Measurements from ENCODE around the gene PRDM1. TPM values are rescaled to one million over a fixed set of nuclear protein-coding genes. Genes with fewer than 3 reads are reported as not detected.
A peak's percentile ranks its signal among the peaks of the same experiment; 100 is the strongest.

PRDM1 gene
- total RNA-seq, 4 donors from 2014 or later = 18.3 to 75.8 (median 35.4) TPM

- Histone ChIP-seq H3K27me3 (peaks cover 0 to 11% (median 0%) of the 10 kb centered on the region in 4 donors), H3K4me3 (no peak overlapping the region), H3K9me3 (no peaks in the 10 kb centered on the region), H3K4me1 (peaks cover 0 to 57% (median 15%) of the 10 kb centered on the region in 3 donors), H3K36me3 (no peaks in the 10 kb centered on the region), H3K27ac (peak overlapping the region in 3 of 4 donors; percentile 82 to 84 (median 82))
- 53 to 88% methylated on average over 2 of the region's 2 CpGs for WGBS, 2 donors
- intact Hi-C loops (cut with DNase I) = no loop called here
- DNase-seq = no peak
- TF ChIP-seq, protein P1, sequence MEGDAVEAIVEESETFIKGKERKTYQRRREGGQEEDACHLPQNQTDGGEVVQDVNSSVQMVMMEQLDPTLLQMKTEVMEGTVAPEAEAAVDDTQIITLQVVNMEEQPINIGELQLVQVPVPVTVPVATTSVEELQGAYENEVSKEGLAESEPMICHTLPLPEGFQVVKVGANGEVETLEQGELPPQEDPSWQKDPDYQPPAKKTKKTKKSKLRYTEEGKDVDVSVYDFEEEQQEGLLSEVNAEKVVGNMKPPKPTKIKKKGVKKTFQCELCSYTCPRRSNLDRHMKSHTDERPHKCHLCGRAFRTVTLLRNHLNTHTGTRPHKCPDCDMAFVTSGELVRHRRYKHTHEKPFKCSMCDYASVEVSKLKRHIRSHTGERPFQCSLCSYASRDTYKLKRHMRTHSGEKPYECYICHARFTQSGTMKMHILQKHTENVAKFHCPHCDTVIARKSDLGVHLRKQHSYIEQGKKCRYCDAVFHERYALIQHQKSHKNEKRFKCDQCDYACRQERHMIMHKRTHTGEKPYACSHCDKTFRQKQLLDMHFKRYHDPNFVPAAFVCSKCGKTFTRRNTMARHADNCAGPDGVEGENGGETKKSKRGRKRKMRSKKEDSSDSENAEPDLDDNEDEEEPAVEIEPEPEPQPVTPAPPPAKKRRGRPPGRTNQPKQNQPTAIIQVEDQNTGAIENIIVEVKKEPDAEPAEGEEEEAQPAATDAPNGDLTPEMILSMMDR (IDR thresholded peaks at IDR 0.05) = no peak
- TF ChIP-seq POLR2A (IDR thresholded peaks at IDR 0.05) = no peak
Measured at GRCh38 chr6:106083618-106084017, 2.5 kb upstream of the PRDM1 start.

DNA sequence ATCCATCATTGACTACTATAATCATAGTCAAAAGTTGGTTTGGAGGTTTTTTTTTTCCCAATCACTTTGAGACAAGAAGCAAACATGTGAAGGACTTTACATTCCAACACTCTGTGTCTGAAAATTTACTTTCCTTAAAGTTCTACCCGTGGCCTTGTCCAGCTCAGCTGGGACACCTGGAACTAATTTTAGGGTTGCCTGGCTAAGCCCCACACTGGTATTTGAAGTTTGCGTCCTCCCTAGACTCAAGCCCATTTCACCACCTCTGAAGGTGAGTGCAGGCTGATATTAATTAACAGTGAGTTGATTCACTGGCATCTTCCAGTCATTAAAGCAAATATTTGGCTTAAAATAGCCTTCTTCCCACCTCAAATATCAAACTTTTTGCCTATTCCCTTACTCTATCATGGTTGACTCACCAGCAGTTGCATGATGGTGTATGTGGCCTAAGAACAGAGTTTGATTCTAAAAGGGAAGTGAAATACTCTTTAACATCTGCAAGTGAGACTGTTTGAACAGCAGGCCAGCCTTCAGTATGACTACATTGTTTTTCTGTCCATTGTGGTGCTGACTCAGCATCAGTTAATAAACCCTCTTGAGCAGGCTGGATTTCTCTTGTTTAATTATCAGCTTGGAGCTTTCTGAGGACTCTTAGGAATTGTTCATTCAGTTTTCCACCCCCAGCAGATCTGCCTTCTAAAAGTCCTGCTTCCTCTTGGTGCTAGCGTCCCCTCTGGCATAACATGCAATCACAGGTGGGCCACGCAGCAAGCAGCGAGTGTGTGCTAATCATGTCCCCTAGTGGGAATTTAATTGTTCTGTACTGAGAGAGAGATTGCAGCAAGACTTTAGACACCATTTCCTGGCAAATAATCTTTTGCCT lies 1.8 kb upstream of the PRDM1 start:
- Histone ChIP-seq H3K4me1 (peaks cover 0 to 63% (median 15%) of the 10 kb centered on the region in 3 donors), H3K9me3 (no peaks in the 10 kb centered on the region), H3K27me3 (peaks cover 0 to 11% (median 0%) of the 10 kb centered on the region in 4 donors), H3K27ac (peak overlapping the region; percentile 82 to 88 (median 83)), H3K36me3 (no peaks in the 10 kb centered on the region), H3K4me3 (no peak overlapping the region)
- no peak for DNase-seq
- TF ChIP-seq, protein P1 (IDR thresholded peaks at IDR 0.05) = peak in 4 of 6 experiments; percentile 29 to 56 (median 47)
- TF ChIP-seq POLR2A (IDR thresholded peaks at IDR 0.05) = no peak
- 66 to 71% methylated on average over 5 of the region's 5 CpGs for WGBS, 2 donors
- intact Hi-C loops (cut with DNase I) = no loop called here

- TF ChIP-seq, protein P1 (IDR thresholded peaks at IDR 0.05) = no peak
- TF ChIP-seq POLR2A (IDR thresholded peaks at IDR 0.05) = no peak
- Histone ChIP-seq H3K4me1 (peaks cover 0 to 63% (median 15%) of the 10 kb centered on the region in 3 donors), H3K27me3 (peaks cover 0 to 11% (median 0%) of the 10 kb centered on the region in 4 donors), H3K9me3 (no peaks in the 10 kb centered on the region), H3K36me3 (no peaks in the 10 kb centered on the region), H3K4me3 (peak overlapping the region in 3 of 4 donors; percentile 45 to 76 (median 53)), H3K27ac (peak overlapping the region; percentile 82 to 88 (median 83))
- WGBS, 2 donors = 27% methylated on average over 7 of the region's 7 CpGs
- intact Hi-C loops (cut with DNase I) = no loop called here
- DNase-seq = no peak
Measured at GRCh38 chr6:106084989-106085691, 996 bp upstream of the PRDM1 start.

DNA sequence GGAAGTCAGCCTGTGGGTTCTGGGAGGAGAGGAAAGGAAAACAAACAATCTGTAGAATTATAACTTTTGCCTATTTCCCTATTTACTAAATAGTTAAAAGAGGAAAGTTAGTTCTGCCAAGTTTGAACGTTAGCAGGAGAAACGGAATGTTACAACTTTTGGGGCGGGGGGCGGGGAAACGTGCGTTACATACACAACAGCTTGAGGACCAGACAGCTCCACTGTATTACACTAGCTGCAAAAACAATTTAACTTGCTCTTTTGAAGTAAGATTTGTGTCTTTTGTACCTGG lies 498 bp upstream of the PRDM1 start:
- H3K4me1 ChIP-seq = peaks cover 0 to 63% (median 15%) of the 10 kb centered on the region in 3 donors
- H3K4me3 ChIP-seq = peak overlapping the region; percentile 45 to 76 (median 50)
- TF ChIP-seq, protein P1 (IDR thresholded peaks at IDR 0.05) = no peak
- TF ChIP-seq POLR2A (IDR thresholded peaks at IDR 0.05) = no peak
- peaks cover 0 to 11% (median 0%) of the 10 kb centered on the region in 4 donors for H3K27me3 ChIP-seq
- DNase-seq = no peak
- WGBS, 2 donors = 2 to 10% methylated on average over 5 to 6 of the region's 6 CpGs
- intact Hi-C loops (cut with DNase I) = no loop called here
- H3K9me3 ChIP-seq = no peaks in the 10 kb centered on the region
- H3K36me3 ChIP-seq = no peaks in the 10 kb centered on the region
- peak overlapping the region; percentile 82 to 88 (median 83) for H3K27ac ChIP-seq

- intact Hi-C loops (cut with DNase I) = no loop called here
- 3 to 8% methylated on average over 3 of the region's 3 CpGs for WGBS, 2 donors
- peak overlapping the region; percentile 45 to 76 (median 50) for H3K4me3 ChIP-seq
- H3K4me1 ChIP-seq = peaks cover 0 to 72% (median 15%) of the 10 kb centered on the region in 3 donors
- peaks cover 0 to 11% (median 0%) of the 10 kb centered on the region in 4 donors for H3K27me3 ChIP-seq
- DNase-seq = no peak
- peak overlapping the region; percentile 75 to 84 (median 82) for H3K27ac ChIP-seq
- peaks cover 0 to 9% (median 0%) of the 10 kb centered on the region in 3 donors for H3K36me3 ChIP-seq
- TF ChIP-seq, protein P1 (IDR thresholded peaks at IDR 0.05) = no peak
- no peak for TF ChIP-seq POLR2A (IDR thresholded peaks at IDR 0.05)
- no peaks in the 10 kb centered on the region for H3K9me3 ChIP-seq
Measured at GRCh38 chr6:106086814-106087175, 659 bp downstream of the PRDM1 start.

Data from esophagus squamous epithelium (tissue), 5 donors.